Sigmoid colon (tissue), 7 donors: ENCODE data around the gene JAKMIP1. TPM values are rescaled to one million over a fixed set of nuclear protein-coding genes. Genes with fewer than 3 reads are reported as not detected.

Experiments used
- DNase-seq: peaks from one replicate; pipeline ENCODE4 v3.0.0-alpha.2; 2019
- H3K27ac ChIP-seq, 4 donors: fragments of 200-600 bp; sonication (generic); one replicate each; pipeline ENCODE4 v1.5.1; 2016 to 2019; ENCODE audit warnings: mild to moderate bottlenecking in 1 of 4
- H3K27me3 ChIP-seq, 3 donors: fragments of 200-600 bp; sonication (generic); one replicate each; pipeline ENCODE4 v1.5.1; 2019; ENCODE audit warnings: mild to moderate bottlenecking in 1 of 3
- H3K36me3 ChIP-seq, 4 donors: fragments of 200-600 bp; sonication (generic); one replicate each; pipeline ENCODE4 v1.5.1; 2016 to 2019
- H3K4me1 ChIP-seq, 4 donors: fragments of 200-600 bp; sonication (generic); one replicate each; pipeline ENCODE4 v1.5.1; 2017 to 2019
- H3K4me3 ChIP-seq, 4 donors: fragments of 200-600 bp; sonication (generic); one replicate each; pipeline ENCODE4 v1.5.1; 2017 to 2019; ENCODE audit warnings: mild to moderate bottlenecking in 2 of 4, moderate library complexity in 1 of 4
- H3K9me3 ChIP-seq, 4 donors: fragments of 200-600 bp in 3 of 4; sonication (generic) in 3 of 4; one replicate each; pipeline versions ENCODE4 v1.5.1 to v1.6.1; 2013 to 2019
- EP300 ChIP-seq, 4 donors: sonication (generic); formaldehyde crosslinking; IDR thresholded peaks; one replicate each; pipeline ENCODE4 v1.6.1; 2017; ENCODE audit warnings: antibody characterized with exemption in 4 of 4
- POLR2A ChIP-seq, 2 donors: fragments of 450-650 bp; IDR thresholded peaks; one replicate each; pipeline ENCODE4 v1.6.1; 2016; ENCODE audit warnings: antibody characterized with exemption in 2 of 2, mild to moderate bottlenecking in 2 of 2, moderate library complexity in 2 of 2
- POLR2AphosphoS5 ChIP-seq, 4 donors: sonication (generic); formaldehyde crosslinking; IDR thresholded peaks; one replicate each; pipeline ENCODE4 v1.6.1; 2017; ENCODE audit warnings: antibody characterized with exemption in 4 of 4
- WGBS, 2 donors: extraction: QIAGEN DNeasy Blood & Tissue Kit; methylation state at CpG; one replicate each; pipeline ENCODE4 v1.1.7; 2013; 5-methylcytosine and 5-hydroxymethylcytosine counted together
- intact Hi-C: fragments of 100-400 bp; cut with DNase I; formaldehyde crosslinking; loops from one replicate; pipeline ENCODE4 v1.15.1; 2023
- polyA plus RNA-seq, 3 donors: library from polyadenylated mRNA; stranded (reverse); fragments of 200-250 nt; gene quantifications; one replicate each; pipeline ENCODE4 v1.2.3, GENCODE V29; 2013
- total RNA-seq, 4 donors: library from RNA; depleted of rRNA; stranded (reverse); fragments of >200 nt; gene quantifications; one replicate each; pipeline ENCODE4 v1.1.0, GENCODE V29; 2016
- TF ChIP-seq, protein P1 (sequence below), 4 experiments: fragments of 450-650 bp in 3 of 4; fragments of 200-600 bp in 1 of 4; IDR thresholded peaks; one replicate each; pipeline ENCODE4 v1.5.1; 2016 to 2019; ENCODE audit warnings: antibody characterized with exemption in 4 of 4, mild to moderate bottlenecking in 3 of 4, moderate library complexity in 2 of 4
- donor health status: healthy with polysubstance abuse.
- donor health status: Bipolar disorder and iron deficiency.
- donor health status: healthy.

Gene JAKMIP1
- total and polyA plus RNA-seq, 7 donors = 0.49 to 3.9 (median 1.8) TPM; not detected in 2

GRCh38 chr4:6232836-6233785 is 32.8 kb upstream of the JAKMIP1 start:
- peak; percentile 25 for DNase-seq
- Histone ChIP-seq H3K9me3 (no peaks in the 10 kb centered on the region), H3K27ac (no peak overlapping the region), H3K4me1 (peaks cover 0 to 4% (median 0%) of the 10 kb centered on the region in 4 donors), H3K4me3 (no peak overlapping the region), H3K27me3 (peaks cover 0 to 29% (median 6%) of the 10 kb centered on the region in 3 donors), H3K36me3 (no peaks in the 10 kb centered on the region)
- TF ChIP-seq, protein P1, sequence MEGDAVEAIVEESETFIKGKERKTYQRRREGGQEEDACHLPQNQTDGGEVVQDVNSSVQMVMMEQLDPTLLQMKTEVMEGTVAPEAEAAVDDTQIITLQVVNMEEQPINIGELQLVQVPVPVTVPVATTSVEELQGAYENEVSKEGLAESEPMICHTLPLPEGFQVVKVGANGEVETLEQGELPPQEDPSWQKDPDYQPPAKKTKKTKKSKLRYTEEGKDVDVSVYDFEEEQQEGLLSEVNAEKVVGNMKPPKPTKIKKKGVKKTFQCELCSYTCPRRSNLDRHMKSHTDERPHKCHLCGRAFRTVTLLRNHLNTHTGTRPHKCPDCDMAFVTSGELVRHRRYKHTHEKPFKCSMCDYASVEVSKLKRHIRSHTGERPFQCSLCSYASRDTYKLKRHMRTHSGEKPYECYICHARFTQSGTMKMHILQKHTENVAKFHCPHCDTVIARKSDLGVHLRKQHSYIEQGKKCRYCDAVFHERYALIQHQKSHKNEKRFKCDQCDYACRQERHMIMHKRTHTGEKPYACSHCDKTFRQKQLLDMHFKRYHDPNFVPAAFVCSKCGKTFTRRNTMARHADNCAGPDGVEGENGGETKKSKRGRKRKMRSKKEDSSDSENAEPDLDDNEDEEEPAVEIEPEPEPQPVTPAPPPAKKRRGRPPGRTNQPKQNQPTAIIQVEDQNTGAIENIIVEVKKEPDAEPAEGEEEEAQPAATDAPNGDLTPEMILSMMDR (IDR thresholded peaks at IDR 0.05) = no peak
- no peak for TF ChIP-seq EP300 (IDR thresholded peaks at IDR 0.05)
- TF ChIP-seq POLR2A (IDR thresholded peaks at IDR 0.05) = no peak
- TF ChIP-seq POLR2AphosphoS5 (IDR thresholded peaks at IDR 0.05) = no peak
- WGBS, 2 donors = 79 to 85% methylated on average over 30 of the region's 30 CpGs
- intact Hi-C loops = no loop called here

- DNase-seq = peak; percentile 21
- Histone ChIP-seq H3K4me1 (peaks cover 0 to 4% (median 0%) of the 10 kb centered on the region in 4 donors), H3K36me3 (no peaks in the 10 kb centered on the region), H3K4me3 (no peak overlapping the region), H3K27ac (no peak overlapping the region), H3K27me3 (peaks cover 0 to 22% (median 6%) of the 10 kb centered on the region in 3 donors), H3K9me3 (no peaks in the 10 kb centered on the region)
- 73 to 80% methylated on average over 7 of the region's 7 CpGs for WGBS, 2 donors
- TF ChIP-seq POLR2A (IDR thresholded peaks at IDR 0.05) (no peak), POLR2AphosphoS5 (IDR thresholded peaks at IDR 0.05) (no peak), EP300 (IDR thresholded peaks at IDR 0.05) (no peak)
- TF ChIP-seq, protein P1 (IDR thresholded peaks at IDR 0.05) = no peak
- intact Hi-C loops = no loop called here
These were observed 31.4 kb upstream of the JAKMIP1 start for GRCh38 chr4:6231663-6232165.

- intact Hi-C loops = no loop called here
- Histone ChIP-seq H3K4me1 (no peaks in the 10 kb centered on the region), H3K27ac (no peak overlapping the region), H3K4me3 (no peak overlapping the region), H3K27me3 (peaks cover 0 to 22% (median 6%) of the 10 kb centered on the region in 3 donors), H3K9me3 (no peaks in the 10 kb centered on the region), H3K36me3 (no peaks in the 10 kb centered on the region)
- DNase-seq = peak; percentile 57
- 89 to 91% methylated on average over 21 of the region's 21 CpGs for WGBS, 2 donors
- TF ChIP-seq POLR2A (IDR thresholded peaks at IDR 0.05) (no peak), EP300 (IDR thresholded peaks at IDR 0.05) (no peak)
- TF ChIP-seq, protein P1 (IDR thresholded peaks at IDR 0.05) = no peak
These were observed 30.7 kb upstream of the JAKMIP1 start for GRCh38 chr4:6230827-6231662.

GRCh38 chr4:6230502-6230785 is 30.1 kb upstream of the JAKMIP1 start:
- H3K4me3 ChIP-seq = no peak overlapping the region
- WGBS, 2 donors = 63 to 68% methylated on average over 3 of the region's 3 CpGs
- peaks cover 0 to 25% (median 6%) of the 10 kb centered on the region in 3 donors for H3K27me3 ChIP-seq
- no peaks in the 10 kb centered on the region for H3K36me3 ChIP-seq
- no peak for DNase-seq
- TF ChIP-seq POLR2A (IDR thresholded peaks at IDR 0.05) (no peak), POLR2AphosphoS5 (IDR thresholded peaks at IDR 0.05) (no peak), EP300 (IDR thresholded peaks at IDR 0.05) (no peak)
- TF ChIP-seq, protein P1 (IDR thresholded peaks at IDR 0.05) = no peak
- no peaks in the 10 kb centered on the region for H3K4me1 ChIP-seq
- intact Hi-C loops = no loop called here
- H3K27ac ChIP-seq = no peak overlapping the region
- no peaks in the 10 kb centered on the region for H3K9me3 ChIP-seq
